Measurements from ENCODE around the gene ZBTB21.

The ZBTB21 gene

DNA sequence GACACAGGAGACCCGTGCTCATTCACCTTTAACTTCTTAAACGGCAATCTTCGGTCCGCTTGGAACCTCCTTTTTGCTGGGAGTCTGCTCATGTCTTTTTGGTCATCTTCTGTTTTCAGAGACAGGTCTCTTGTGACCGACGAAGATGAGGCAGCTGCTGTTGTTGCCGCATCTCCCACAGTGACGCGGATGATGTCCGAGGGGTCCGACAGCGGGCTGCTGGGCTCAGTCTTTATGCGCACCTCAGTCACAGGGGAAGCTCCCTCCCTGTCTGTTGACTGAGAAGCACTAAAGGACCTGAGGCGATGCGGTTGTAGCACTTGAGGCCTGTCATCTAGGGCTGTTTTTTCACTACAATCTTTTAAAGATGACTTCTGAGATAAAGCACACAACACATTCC lies 17.6 kb downstream of the ZBTB21 start:
- no peak for DNase-seq (ENCODE audit: low read depth)

DNA sequence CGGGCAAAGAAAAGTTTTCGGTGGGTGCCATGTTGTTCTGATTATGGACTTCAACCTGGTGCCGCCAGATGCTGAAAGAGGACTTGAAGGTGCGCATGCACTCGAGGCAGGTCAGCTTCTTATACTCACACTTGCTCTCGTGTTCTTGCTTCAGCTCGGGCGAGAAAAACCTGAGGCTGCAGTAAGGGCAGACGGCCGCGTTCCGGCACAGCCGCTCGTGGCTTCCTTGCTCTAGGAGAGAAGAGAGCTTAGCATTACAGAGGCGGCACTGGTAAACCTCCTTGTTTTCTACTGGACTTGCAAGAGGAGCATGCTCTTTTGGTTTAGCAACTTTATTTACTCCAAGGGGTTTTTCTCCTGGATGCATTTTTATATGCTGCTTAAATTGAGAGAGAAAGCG lies 18.5 kb downstream of the ZBTB21 start:
- DNase-seq (ENCODE audit: low read depth): no peak

DNA sequence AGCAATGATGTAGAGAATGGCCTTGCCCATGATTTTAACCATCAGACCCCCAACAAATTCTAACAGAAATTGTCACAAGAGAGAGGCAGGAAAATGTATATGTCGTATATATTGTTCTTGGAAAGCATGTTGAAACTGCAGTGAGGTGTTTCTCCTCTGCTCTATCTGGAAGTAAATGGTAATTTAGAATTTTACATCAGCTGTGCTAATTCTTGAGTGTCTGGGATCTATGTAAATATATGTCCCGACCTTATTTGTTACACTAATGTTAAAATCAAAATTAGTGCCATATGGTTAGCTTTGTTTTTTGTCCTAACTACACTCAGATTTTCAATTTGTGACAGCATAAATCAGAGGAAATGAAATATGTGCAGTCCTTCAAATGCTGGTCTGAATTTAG lies 20.5 kb downstream of the ZBTB21 start:
- DNase-seq (ENCODE audit: low read depth): no peak

DNA sequence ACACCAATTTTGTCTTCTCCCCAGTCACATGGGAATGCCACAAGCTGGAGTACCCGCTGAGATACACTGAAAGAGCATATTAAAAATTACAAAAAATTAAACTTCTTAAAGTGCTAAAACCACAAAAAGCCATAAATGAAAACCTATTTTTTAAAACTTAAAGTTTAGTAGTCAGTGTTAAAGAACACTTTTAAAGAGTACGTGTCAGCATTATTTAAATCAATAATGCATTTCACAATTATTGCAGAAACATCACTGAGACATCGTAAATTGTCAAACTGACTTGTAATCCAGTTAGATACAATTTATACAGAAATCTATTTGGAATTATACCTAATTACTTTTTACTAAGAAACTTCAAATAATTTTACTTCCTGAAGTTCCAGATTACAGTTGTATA lies 22.9 kb downstream of the ZBTB21 start:
- no peak for DNase-seq (ENCODE audit: low read depth)

DNA sequence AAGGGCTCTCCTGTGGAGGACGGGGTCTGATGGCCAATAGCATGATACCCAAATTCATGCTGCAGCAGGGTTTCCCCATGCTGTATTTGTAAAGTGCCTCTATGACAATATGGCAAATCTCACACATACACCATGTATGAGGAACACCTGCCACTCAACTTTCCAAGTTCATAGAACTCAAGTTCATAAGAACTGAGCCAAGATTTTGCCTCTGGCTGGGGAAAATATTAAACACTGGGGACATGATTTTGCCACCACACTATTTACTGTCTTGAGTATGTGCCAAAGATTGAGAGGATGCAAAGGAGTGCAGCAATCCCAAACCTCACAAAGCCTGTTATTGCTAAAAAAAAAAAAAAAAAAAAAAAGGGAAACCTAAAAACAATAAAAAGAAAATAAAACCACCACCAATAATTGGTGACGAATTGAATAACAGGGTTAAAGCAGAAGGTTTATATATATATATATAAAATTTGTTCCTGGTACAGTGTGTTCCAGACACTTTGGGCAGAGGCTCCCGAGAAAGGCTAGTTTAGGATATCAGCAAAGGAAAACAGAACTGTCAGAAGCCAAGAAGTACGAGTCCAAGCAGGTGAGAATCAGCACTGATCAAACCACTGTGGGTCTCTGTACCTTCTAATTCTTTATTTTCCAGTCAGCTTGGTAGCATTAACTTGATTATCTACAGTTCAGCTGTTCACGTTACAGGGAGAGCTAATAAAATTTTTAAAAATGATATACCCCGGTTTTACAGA lies 24.3 kb downstream of the ZBTB21 start:
- DNase-seq (ENCODE audit: low read depth): no peak

DNA sequence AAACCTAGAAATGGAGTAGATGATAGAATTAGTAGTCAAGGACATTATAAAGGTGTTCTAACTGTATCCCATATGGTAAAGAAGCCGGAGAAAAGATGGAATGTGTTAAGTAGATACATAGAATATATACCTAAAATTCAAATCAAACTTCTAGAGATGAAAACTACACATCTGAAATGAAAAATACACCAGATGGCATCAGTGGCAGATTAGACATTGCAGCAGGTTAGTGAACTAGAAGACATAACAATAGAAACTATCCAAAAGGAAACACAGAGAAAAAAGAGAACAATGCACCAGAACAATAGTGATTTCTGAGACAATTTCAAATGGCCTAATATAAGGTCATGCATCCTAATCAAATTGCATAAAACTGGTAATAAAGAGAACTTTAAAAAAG lies 26.9 kb downstream of the ZBTB21 start:
- DNase-seq (ENCODE audit: low read depth): no peak

DNA sequence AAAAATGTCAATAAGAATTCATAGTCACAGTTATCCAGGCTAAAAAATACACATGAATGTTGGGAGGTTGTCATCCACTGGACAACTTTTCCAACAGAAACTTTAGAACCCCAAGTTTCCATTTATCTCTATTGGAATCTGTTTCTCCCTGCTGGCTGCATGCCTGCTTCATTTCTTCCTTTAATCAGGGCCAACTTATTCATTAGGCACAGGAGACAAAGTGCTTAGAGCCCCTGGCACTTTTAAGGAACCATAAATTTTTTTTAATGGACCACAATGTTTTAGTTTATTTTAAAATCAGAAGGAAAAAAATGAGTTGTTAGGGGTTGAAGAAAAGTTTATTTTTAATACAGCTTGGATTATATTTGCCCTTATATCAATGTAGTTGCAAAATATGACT lies 29.6 kb downstream of the ZBTB21 start:
- DNase-seq (ENCODE audit: low read depth): no peak

DNA sequence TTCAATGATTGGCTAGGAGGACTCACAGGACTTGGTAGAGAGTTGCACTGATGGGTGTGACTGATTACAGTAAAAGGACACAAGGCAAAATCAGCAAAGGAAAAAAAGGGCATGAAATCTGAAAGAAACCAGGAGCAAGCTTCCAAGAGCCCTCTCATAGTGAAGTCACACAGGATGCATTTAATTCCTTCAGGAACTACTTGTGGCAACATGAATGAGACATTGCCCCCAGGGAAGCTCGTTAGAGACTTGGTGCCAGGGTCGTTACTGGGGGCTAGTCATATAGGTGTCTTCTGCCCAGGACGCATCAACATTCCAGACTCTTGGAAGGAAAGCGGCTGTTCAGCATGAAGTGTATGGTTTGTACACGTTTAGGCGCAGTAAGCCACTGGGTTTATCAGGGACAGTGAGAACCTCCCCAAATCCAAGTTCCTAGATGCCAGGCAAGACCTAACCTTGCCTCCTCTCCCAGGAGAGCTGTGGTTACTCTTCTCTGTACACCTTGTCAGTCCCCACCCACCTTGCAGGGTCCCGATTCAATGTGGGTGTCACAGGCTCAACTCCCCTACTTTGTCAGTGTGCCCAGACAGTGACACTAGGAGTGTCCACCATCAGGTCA lies 30.3 kb downstream of the ZBTB21 start:
- no peak for DNase-seq (ENCODE audit: low read depth)

DNA sequence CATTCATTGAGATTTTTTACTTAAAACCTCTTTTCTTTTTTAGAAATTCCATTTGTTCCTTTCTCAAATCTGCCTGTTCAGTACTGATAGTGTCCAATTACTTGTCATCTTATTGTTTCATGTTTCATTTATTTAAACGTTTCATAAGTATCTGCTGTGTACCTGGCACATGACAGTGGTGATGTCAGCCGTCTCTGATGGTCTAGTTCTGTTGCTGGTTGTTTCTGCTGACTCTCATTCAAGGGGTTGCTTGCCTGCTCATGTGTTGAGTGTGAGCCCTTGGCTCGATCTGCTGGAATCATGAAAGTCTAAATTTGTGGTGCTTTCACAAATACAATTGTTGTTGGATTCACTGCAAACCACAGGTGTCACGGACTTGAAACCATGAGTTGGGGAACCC lies 30.8 kb downstream of the ZBTB21 start:
- DNase-seq (ENCODE audit: low read depth): no peak

DNA sequence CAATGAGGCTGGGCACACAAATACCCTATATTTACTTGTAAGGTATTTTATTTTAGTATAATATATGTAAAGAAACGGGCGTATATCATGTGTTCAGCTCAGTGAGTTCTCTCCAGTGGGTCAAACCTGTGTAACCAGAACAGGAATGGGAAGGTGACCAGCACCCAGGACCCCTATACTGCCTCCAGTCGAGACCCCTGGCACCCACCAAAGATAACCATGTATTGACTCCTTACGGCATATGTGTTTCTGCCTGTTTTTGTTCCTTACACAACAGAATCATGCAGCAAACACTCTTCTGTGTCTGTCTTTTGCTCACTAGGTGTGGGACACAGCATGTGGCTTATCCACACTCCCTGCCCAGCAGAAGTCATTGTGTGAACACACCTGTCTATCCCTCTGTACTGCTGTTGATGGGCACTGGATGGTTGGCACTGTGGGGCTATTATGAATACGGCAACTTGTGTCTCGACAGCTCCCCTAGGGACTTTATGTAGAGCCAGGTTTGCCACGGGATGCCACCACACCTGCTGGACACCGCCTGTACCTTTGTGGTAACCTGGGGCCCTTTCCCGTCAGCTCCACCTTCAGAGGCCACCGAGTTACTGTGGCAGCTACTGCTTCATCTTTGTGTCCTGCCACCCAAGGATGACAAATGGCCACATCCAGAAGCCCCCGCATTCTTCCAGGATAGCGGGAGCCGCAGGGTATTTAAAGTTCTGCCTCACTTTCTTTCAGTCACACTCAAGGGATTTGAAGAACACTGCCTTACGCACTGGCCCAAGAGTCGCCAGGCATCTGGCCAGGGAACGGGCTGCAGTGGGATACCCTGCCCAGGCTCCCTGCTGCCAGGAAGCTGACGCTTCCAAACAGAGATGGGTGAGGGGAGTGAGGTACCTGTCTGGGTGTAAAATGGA lies 32.9 kb downstream of the ZBTB21 start:
- no peak for DNase-seq (ENCODE audit: low read depth)

DNA sequence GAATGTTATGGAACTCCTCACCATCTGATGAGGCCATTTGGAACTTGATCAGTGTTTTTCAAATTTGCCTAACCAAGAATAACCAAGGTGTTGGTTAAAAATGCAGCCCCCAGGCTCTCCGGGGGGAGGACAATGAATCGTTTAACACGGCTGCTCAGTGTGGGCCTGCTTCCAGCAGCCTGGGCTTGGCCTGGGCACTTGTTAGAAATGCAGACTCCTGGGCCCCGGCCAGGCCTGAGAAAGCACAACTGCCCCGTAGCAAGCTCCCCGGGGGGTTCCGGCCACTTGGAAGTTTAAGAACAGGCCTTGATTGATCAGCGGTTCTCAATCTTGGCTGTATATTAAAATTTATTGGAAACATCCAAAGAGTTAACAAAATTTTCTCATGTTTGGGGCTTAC lies 33.5 kb downstream of the ZBTB21 start:
- no peak for DNase-seq (ENCODE audit: low read depth)

DNA sequence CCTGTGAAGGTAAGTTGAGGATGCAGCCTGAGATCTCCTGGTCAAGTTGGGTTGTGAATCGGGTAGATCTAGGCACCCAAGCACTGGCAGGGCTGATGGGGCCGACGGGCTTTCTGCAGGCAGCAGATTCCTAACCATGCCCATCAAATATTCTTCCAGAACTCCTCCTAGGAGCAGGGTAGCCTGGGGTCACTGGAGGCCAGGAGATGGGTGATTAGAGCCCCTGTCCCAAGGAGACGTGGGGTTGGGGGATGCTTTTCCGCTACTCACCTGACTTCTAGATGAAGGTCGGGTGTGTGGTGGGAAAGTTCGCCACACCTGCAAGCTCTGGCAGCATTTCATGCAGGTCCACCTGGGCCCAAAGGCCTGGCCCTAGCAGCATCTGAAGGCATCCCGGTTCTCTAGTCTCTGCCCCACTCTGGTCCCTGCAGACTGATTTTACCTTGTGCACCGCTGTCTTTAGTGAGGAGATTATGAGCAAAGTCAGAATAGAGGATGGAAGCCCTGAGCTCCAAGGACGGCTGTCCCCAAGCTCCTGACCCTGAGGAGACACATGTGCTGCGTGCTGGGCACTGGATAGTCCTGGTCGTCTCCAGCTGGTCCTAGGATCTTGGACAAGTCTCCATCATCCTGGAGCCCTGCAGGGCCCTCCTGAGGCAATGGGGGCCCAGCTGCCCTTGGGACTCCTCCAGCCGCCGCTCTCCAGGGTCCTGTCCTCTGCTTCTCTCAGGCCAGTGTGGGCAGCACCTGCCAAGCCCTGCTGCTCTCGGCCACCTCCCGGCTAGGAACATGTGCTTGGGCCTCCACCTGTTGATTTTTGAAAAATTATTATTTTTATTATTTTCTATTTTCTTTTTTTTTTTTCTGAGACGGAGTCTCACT lies 34.5 kb downstream of the ZBTB21 start:
- no peak for DNase-seq (ENCODE audit: low read depth)

DNA sequence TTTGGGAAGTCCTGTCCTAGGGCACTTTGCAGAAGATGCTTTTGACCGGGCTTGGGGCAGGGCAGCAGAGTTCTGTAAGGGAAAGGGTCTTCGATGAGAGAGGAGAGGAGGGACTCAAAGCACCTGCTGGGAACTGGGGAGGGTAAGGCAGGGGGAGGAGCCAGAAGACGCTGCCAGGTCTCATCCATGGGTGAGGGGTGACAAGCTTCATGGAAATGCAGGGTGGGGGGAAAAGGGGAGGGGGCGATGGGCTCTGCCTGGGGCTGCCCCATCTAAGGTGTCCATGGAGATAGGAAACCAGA lies 35.5 kb downstream of the ZBTB21 start:
- no peak for DNase-seq (ENCODE audit: low read depth)

DNA sequence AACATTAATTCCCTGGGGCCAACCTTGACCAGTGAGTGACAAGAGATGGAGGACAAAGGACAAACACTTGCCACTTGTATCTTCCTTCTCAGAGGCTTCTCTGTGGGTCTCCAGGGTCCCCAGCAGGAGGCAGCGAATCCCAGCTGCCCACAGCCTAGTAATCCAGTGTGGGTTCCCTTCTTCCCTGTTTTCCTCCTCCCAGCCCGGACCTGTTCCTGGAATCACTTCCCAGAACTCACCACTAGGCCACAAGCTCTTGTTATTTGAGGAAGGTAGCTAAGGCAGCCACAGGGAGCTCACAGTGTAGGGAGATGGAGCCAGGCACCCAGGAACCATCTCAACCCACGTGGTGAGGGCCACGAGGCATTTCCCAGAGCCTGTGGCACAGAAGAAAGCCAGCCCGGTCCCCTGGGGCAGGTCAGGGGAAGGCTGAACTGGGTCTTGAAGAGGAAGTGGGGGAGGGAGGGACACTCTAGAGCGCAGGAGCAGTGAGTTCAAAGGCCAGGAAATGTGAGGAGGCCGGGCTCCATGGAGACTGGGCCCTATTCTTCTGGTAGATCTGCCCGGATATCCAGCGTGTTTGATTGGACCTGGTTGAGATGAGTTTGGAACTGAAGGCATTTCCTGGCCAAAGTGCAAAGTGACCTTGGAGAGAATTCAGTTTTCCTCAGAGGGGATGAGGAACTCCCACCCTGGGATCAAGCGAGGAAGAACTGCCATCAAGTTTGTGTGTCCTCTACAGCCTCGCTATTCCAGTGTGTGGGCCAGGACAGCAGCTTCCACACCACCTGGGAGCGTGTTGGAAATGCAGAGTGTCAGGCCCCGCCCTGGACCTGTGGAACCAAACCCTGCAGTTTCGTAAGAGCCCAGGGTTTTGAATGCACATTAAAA lies 36.1 kb downstream of the ZBTB21 start:
- no peak for DNase-seq (ENCODE audit: low read depth)

DNA sequence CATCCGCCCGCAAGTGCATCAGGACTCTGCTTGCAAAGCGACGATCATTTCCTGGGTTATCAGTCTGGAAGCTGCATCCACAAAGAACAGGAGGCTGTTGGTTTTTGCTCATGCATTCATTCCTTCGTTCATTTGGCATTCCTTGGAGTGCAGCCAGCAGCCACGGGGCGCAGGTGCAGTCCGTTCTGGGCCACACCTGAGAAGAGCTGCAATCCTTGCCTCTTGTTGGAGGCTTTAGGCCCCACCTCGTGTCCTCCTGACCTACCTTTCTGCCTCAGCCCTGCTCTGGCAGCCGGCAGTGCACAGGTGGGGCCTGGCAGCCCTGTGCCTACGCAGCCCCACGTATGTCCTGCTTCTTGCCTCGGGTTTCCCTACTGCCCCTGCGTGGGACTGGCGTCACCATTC lies 36.7 kb downstream of the ZBTB21 start:
- DNase-seq (ENCODE audit: low read depth): no peak

DNA sequence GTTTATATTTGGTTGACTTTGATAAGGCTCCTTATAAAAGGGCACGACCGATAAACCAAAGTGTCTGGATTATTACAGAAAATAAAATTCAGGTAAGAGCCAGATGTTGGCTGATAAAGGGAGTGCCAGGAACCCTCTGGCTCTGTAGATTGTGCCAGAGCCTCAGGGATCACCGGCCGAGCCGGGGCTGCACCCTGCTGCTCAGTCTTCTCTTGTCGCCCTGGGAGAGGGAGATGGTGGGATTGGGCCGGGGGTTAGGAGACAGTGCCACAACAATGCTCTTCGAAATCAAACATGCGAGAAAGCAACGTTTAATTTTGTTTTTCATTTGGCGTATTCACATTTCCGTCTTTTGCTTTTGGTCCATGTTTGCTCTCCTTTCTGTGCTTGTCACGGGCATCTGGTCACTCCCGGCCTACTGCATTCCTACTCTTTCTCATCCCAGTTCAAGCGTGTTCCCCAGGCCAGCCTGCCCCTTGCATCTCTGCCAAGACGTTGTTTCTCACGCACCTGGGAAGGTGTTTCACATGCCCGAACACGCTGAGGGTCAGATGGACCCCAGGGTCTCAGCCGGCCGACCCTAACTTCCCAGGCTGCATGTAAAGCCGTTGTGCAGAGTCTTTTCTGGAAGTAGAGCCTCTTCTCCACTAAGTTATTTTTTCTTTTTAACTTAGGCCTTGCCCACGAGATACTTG lies 37.5 kb downstream of the ZBTB21 start:
- DNase-seq (ENCODE audit: low read depth): no peak

DNA sequence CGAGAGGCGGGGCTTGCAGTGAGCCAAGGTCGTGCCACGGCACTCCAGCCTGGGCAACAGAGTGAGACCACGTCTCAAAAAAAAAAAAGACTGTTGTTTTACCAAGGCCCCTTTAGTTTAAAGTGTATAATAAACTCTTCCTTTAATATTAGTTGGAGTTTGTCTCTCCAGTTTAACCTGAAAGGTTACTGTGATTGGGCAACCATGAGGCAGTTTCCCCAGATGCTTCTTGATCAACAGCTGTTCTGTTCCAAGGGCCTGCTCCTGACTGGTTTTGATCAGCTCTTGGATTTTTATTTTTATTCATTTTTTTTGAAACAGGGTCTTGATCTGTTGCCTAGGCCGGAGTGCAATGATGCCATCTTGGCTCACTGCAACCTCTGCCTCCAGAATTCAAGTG lies 38.3 kb downstream of the ZBTB21 start:
- DNase-seq (ENCODE audit: low read depth): no peak

DNA sequence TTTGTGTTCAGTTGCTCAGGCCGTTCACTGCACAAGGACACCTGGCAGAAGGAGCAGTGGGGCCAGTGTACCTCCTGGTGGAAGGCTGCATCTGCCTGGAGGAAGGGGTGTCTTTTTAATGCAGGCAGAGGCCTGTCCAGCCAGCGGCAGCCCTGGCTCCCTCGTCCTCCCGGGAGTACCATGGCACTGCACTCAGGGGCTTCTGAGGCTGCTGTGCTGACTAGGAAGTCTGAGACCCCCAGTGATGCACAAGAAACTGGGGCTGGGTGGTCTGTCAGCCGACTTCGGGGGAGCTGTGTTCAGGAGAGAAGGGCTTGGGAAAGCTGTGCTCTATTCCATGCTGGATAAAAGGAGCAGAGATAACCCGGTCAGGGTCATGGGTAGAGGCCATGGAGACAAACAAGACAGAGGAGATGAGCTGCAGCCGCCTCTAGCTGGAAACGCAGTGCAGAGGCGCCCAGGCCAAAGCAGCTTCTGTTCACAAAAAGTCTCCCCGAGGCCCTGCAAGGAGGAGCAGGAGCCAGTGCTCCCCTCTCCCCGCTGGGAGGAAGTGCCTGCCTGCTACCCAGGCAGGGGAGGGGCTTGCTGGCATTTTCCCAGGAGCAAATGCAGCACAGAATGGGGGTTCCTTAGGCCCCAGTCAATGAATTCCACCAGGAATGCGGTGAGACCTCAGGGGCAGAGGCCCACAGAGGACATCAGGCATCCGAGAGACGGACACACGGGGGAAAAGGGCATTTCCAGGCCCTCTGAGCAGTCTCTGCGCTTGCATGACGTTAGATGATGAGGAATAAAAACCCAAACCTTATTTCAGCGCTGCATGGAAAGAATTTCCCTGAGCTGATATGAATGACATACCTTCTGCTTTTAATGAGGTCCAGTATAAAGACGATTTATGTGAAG lies 39.2 kb downstream of the ZBTB21 start:
- DNase-seq (ENCODE audit: low read depth): no peak

DNA sequence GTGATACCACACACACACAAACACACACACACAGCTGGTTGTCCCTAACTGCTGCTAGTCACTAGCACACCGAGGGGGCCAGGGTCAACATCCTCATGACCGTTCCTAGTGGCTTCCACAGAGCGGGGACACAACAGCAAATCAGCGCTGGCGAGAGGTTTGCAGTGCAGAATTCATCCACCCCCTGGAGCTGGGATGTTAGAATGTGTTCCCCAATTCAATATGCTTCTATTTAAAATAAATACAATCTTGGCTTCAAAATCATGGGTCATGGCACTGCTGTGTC lies 40.1 kb downstream of the ZBTB21 start:
- no peak for DNase-seq (ENCODE audit: low read depth)

DNA sequence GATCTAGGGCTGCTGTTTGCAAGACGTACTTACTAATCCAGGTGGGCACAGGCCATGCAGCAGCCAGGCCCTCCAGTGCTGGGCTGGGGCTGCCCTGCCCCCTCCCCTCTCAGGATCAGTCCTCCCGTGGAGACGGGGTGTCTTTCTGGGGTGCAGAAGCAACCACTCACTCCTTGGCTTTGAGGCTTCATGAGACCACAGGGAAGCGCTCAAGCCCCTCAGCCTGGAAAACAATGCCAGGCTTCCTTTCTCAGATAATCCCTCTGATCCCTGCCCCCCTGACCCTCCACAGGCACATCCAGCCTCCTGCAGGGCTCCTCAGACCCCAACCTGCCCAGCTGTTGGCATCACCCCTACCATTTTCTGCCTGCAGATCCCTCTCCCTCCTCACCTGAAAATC lies 42.5 kb downstream of the ZBTB21 start:
- DNase-seq (ENCODE audit: low read depth): no peak
